Omental fat pad (tissue), 4 donors: ENCODE data around the gene CROCC. TPM values are rescaled to one million over a fixed set of nuclear protein-coding genes. Genes with fewer than 3 reads are reported as not detected.
A peak's percentile ranks its signal among the peaks of the same experiment; 100 is the strongest.
"Not testable (repeated sequence)": the region's sequence is repeated elsewhere in the genome, so short reads cannot be mapped to it uniquely, and the experiment has no call there.

Experiments used
- ATAC-seq: fragments of 150-250 bp; one replicate; pipeline ENCODE4 v1.9.1; 2016; ENCODE audit warnings: mild to moderate bottlenecking, moderate library complexity; ENCODE audit not compliant: low FRiP score
- DNase-seq: peaks from one replicate; pipeline ENCODE4 v3.0.0-alpha.2; 2019; ENCODE audit warnings: low spot score
- CTCF ChIP-seq, 3 donors: fragments of 450-650 bp; IDR thresholded peaks; one replicate each; pipeline ENCODE4 v1.5.1; 2016 to 2017; ENCODE audit warnings: antibody characterized with exemption in 3 of 3, mild to moderate bottlenecking in 3 of 3, moderate library complexity in 2 of 3
- total RNA-seq, 4 donors: library from RNA; depleted of rRNA; stranded (reverse); fragments of >200 nt; gene quantifications; one replicate each; pipeline ENCODE4 v1.1.0, GENCODE V29; 2016

Gene CROCC
- total RNA-seq, result 10 to 100 TPM; 10.9 to 24.1 (median 14.0) TPM

DNA sequence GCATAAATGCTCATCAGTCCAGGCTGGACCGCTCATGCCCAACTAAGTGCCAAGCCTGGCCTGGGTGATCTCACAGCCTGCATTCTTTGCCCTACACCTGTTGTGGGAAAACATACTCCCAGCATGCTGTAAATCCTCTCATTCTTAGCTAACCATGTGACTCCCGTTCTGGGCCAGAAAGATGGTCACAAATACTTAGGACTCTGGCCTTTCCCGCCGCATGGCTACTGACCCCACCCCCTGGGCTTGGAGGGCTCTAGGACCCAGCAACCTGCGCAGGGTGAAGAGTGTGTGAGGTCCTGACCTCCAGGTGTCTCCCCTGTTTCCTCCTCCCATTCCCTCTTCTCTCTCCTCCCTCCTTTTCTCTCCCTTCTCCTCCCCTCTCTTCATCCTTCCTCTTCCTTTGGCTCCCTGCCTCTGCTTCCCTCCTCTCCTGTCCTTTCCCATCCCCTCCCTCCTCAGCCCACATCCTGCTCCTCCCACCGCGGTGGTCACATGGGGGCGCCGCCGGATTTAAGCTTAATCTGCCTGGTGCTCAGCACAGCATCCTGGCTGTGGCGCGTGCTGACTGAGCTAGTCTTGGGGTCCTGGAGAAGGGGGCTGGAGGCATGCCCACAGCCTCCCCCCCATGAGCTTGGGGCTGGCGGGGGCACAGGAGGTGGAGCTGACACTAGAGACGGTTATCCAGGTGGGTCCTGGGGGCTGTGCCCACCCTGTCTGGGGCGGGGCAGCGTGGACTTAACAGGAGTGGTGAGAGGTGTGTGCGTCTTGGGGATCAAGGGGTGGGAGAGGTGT lies at the start of gene CROCC:
CROCC (plus strand) TSS at position 541 of the 795 bp plus-strand sequence; CDS start at position 629, 88 bp downstream.
- peak; percentile 20 for ATAC-seq
- no peak for TF ChIP-seq CTCF (IDR thresholded peaks at IDR 0.05)
- DNase-seq, result no peak

GRCh38 chr1:16872152-16873075 lies 49.3 kb upstream of the CROCC start:
- peak; percentile 60 for ATAC-seq
- DNase-seq, result not testable (repeated sequence)

- not testable (repeated sequence) for ATAC-seq
Measured at GRCh38 chr1:16873076-16873879, 48.5 kb upstream of the CROCC start.

GRCh38 chr1:16874968-16875765 lies 46.6 kb upstream of the CROCC start:
- not testable (repeated sequence) for ATAC-seq, DNase-seq

More at GRCh38 chr1:16873076-16873879, 48.5 kb upstream of the CROCC start:
- DNase-seq, result not testable (repeated sequence)

GRCh38 chr1:16881742-16882141 lies 40.0 kb upstream of the CROCC start:
- not testable (repeated sequence) for ATAC-seq

DNA sequence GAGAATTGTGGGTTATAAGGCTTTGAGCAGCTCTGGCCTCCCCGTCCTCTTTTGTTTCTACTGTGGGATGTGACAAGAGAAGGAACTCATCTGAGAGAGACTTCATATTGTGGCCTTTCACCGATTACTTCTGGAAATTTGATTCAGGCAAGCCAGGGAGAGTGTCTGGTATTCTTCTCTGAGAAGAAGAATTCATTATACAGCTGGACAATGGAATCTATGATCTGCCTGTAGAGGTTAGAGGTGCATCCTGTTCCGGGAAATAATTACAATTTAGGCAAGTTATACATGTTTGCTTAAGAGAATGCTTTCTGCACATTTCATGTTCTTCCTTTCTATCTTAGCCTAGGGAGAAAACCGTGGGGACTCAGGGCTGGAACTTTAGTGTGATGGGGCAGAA lies 38.7 kb upstream of the CROCC start:
- DNase-seq (no peak), ATAC-seq (no peak)
- no peak for TF ChIP-seq CTCF (IDR thresholded peaks at IDR 0.05)

More at GRCh38 chr1:16881742-16882141, 40.0 kb upstream of the CROCC start:
- DNase-seq, result not testable (repeated sequence)

DNA sequence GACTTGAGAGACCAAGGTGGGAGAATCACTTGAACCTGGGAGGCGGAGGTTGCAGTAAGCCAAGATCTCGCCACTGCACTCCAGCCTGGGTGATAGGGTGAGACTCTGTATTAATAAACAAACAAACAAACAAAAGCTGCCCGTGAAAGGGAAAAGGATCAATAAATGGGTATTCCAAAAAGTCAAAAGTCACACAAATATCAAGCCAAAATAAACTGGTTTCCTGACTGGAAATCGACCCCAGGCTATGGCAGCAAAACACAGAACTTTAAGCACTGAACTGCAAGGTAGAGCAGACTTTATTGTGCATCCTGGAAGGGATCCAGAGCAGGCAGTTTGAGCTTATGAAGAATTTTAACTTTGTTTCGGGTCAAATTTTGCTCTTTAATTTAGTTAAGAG lies 37.2 kb upstream of the CROCC start:
- ATAC-seq, DNase-seq: not testable (repeated sequence)

DNA sequence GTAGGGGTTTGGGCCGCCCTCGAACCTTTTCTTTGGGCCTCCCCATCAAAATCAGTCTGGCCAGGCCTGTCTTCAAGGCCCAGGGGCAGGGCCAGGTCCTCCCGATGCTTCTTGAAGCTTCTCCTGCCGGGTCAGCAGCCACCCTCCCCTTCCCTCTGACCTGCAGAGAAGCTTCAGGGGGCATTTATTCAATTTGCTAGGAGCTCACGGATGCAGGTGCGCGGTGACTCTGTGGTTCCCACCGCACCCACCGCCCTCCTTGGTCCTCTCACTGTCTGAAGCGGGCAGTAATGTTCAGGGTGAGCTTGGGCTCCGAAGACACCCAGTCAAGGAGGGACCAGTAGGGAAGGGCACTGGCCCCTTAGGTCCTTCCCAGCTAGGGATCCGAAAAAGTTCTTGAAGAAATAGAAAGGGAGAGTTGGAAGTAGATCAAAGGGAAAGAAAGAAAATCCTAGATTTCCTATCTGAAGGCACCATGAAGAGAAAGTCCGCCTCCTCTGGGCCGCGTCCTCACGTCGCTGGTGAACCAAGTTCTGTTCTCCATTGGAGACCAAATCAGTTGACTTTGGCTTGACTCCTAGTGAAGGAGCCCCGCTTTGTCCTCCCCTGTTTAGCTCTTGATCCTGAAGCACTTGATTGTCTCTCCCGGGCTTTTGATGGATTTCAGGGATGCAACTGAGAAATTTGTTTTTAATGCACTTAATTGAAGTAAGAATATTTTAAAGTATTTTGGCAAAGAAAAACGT lies 34.7 kb upstream of the CROCC start:
- DNase-seq (no peak), ATAC-seq (no peak)
- TF ChIP-seq CTCF (IDR thresholded peaks at IDR 0.05), result no peak
